B cell (primary cell): ENCODE results near the gene DLG2. TPM values are rescaled to one million over a fixed set of nuclear protein-coding genes. Genes with fewer than 3 reads are reported as not detected.

ENCODE experiments used
- ATAC-seq: fragments of 200-7000 bp; cut with Tn5 transposase; one replicate; pipeline ENCODE4 v1.10.0; 2021; ENCODE audit warnings: low read depth, mild to moderate bottlenecking, moderate number of reproducible peaks, moderate library complexity
- CTCF ChIA-PET: fragments of 350-600 bp; sonication (Branson Sonifier 250); formaldehyde crosslinking; loops from one replicate; lab custom pipeline; 2021; ENCODE audit warnings: antibody characterized with exemption, inconsistent platforms; lab: Charles Lee
- POLR2A ChIA-PET: fragments of 350-600 bp; sonication (Branson Sonifier 250); formaldehyde crosslinking; loops from one replicate; lab custom pipeline; 2021; ENCODE audit warnings: antibody characterized with exemption; lab: Charles Lee
- DNase-seq: peaks from one replicate; pipeline ENCODE4 v3.0.0; 2013
- H2AFZ ChIP-seq: 2 replicates; pipeline ENCODE4 v1.6.1; 2012; ENCODE audit warnings: mild to moderate bottlenecking, low read depth, low read length; ENCODE audit not compliant: insufficient read depth, poor library complexity, severe bottlenecking
- H3K27ac ChIP-seq, 2 donors: 1 replicate in 1 of 2; 2 replicates in 1 of 2; pipeline ENCODE4 v1.5.1; 2012 to 2013; ENCODE audit warnings: low read length in 2 of 2, mild to moderate bottlenecking in 2 of 2, moderate library complexity in 1 of 2
- H3K27me3 ChIP-seq, 4 experiments: fragments of 200-600 bp in 1 of 4; sonication (generic) in 1 of 4; replicated peaks in 1 of 4; 1 replicate in 2 of 4; 2 replicates in 2 of 4; pipeline versions ENCODE4 v1.6.1 to v1.7.0; 2013 to 2016; ENCODE audit warnings: low read length in 3 of 4, mild to moderate bottlenecking in 2 of 4, mixed read lengths in 1 of 4, moderate library complexity in 1 of 4; ENCODE audit not compliant: insufficient read depth in 4 of 4, control insufficient read depth in 3 of 4; ENCODE audit errors: control extremely low read depth in 1 of 4
- H3K36me3 ChIP-seq, 2 experiments: replicated peaks in 1 of 2; 1 replicate in 1 of 2; 2 replicates in 1 of 2; pipeline versions ENCODE4 v1.6.1 to v1.7.1; 2013; ENCODE audit warnings: low read length in 1 of 2; ENCODE audit not compliant: insufficient read depth in 2 of 2, control insufficient read depth in 1 of 2; ENCODE audit errors: control extremely low read depth in 1 of 2, extremely low read depth in 1 of 2
- H3K4me1 ChIP-seq, 2 donors: fragments of 200-600 bp in 1 of 2; sonication (generic) in 1 of 2; 1 replicate in 1 of 2; 2 replicates in 1 of 2; pipeline versions ENCODE4 v1.5.1 to v1.6.1; 2013 to 2017; ENCODE audit warnings: low read length in 2 of 2; ENCODE audit not compliant: control insufficient read depth in 2 of 2, insufficient read depth in 2 of 2
- H3K4me2 ChIP-seq: replicated peaks from 2 replicates; pipeline ENCODE3; 2012; ENCODE audit warnings: mild to moderate bottlenecking, low read depth, low read length; ENCODE audit not compliant: poor library complexity, severe bottlenecking
- H3K4me3 ChIP-seq, 5 experiments: fragments of 200-600 bp in 1 of 5; sonication (generic) in 1 of 5; 1 replicate in 3 of 5; 2 replicates in 2 of 5; pipeline versions ENCODE4 v1.5.1 to v1.7.0; 2011 to 2016; ENCODE audit warnings: low read length in 4 of 5, mild to moderate bottlenecking in 4 of 5, low read depth in 2 of 5, control low read depth in 1 of 5, moderate library complexity in 1 of 5; ENCODE audit not compliant: insufficient read depth in 1 of 5; ENCODE audit errors: control extremely low read depth in 1 of 5, extremely low read depth in 1 of 5
- H3K79me2 ChIP-seq: fragments of 200-600 bp; sonication (generic); one replicate; pipeline ENCODE4 v1.6.0; 2016; ENCODE audit warnings: low read length; ENCODE audit not compliant: control insufficient read depth, insufficient read depth
- H3K9ac ChIP-seq: fragments of 200-600 bp; sonication (generic); 2 replicates; pipeline ENCODE4 v1.6.1; 2017; ENCODE audit warnings: mild to moderate bottlenecking, low read length, moderate library complexity
- H3K9me3 ChIP-seq, 3 donors: one replicate each; pipeline versions ENCODE4 v1.6.1 to v1.7.1; 2013; ENCODE audit warnings: low read length in 2 of 3; ENCODE audit not compliant: control insufficient read depth in 2 of 3, insufficient read depth in 1 of 3; ENCODE audit errors: control extremely low read depth in 1 of 3
- H4K20me1 ChIP-seq: 2 replicates; pipeline ENCODE4 v1.6.0; 2012; ENCODE audit warnings: mild to moderate bottlenecking, low read length; ENCODE audit not compliant: insufficient read depth, control insufficient read depth, poor library complexity, severe bottlenecking
- H3K27ac Mint-ChIP-seq: one replicate; pipeline ENCODE4 v1.8.0; 2021; ENCODE audit warnings: mixed read lengths
- H3K27me3 Mint-ChIP-seq: one replicate; pipeline ENCODE4 v1.8.0; 2021; ENCODE audit warnings: mixed read lengths
- H3K4me1 Mint-ChIP-seq: one replicate; pipeline ENCODE4 v1.8.0; 2021; ENCODE audit warnings: mixed read lengths
- H3K4me3 Mint-ChIP-seq: one replicate; pipeline ENCODE4 v1.8.0; 2021; ENCODE audit warnings: mixed read lengths
- H3K9me3 Mint-ChIP-seq: one replicate; pipeline ENCODE4 v1.8.0; 2022; ENCODE audit warnings: mixed read lengths; ENCODE audit not compliant: insufficient read depth
- CTCF ChIP-seq: fragments of 200-600 bp; IDR thresholded peaks from one replicate; pipeline ENCODE4 v1.8.0; 2022; ENCODE audit warnings: antibody characterized with exemption, mild to moderate bottlenecking
- EZH2 ChIP-seq: IDR thresholded peaks from 2 replicates; pipeline ENCODE4 v1.6.1; 2012; ENCODE audit warnings: borderline replicate concordance, low read depth, mild to moderate bottlenecking, moderate library complexity, low read length; ENCODE audit not compliant: insufficient read depth, poor library complexity, severe bottlenecking
- WGBS: methylation state at CpG from one replicate; pipeline ENCODE4 v1.1.5; 2013; ENCODE audit warnings: missing lambda C conversion rate; ENCODE audit not compliant: insufficient coverage; 5-methylcytosine and 5-hydroxymethylcytosine counted together
- intact Hi-C: fragments of 100-400 bp; cut with micrococcal nuclease; formaldehyde crosslinking; loops from one replicate; pipeline ENCODE4 v1.10.0; 2022
- polyA plus RNA-seq: library from polyadenylated mRNA; depleted of rRNA; stranded (reverse); fragments of >200 nt; gene quantifications from 2 replicates; pipeline ENCODE4 v1.2.3, GENCODE V29; 2012
- total RNA-seq, 2 donors: library from RNA; stranded (reverse); fragments of 120-200 nt in 1 of 2; gene quantifications; 1 replicate in 1 of 2; 2 replicates in 1 of 2; pipeline versions ENCODE4 v1.2.3 to v1.2.4, GENCODE V29; 2013 to 2022

The DLG2 gene
- total and polyA plus RNA-seq, 2 donors (not counting 1 experiment from before 2014, with no cell fraction given): 0.54 to 5.4 TPM

GRCh38 chr11:85627998-85628770 is 1.0 kb upstream of the DLG2 start, which contains the start of gene TMEM126B:
TMEM126B (plus strand) TSS chr11:85628593; CDS start chr11:85628608, 15 bp downstream.
- Histone ChIP-seq H3K4me1 (peaks cover 14 to 19% of the 10 kb centered on the region in 2 donors), H2AFZ (peak within 1 kb of the TSS; percentile 97), H3K36me3 (peaks cover 2 to 5% of the 10 kb centered on the region in 2 experiments), H3K79me2 (peaks cover 27% of the 10 kb centered on the region), H3K9me3 (no peaks in the 10 kb centered on the region), H3K27ac (peak within 1 kb of the TSS; percentile 65 to 87), H3K9ac (peak within 1 kb of the TSS; percentile 80), H4K20me1 (no peaks in the 10 kb centered on the region), H3K4me2 (peak within 1 kb of the TSS; percentile 86), H3K27me3 (no peaks in the 10 kb centered on the region), H3K4me3 (peak within 1 kb of the TSS; percentile 75 to 99 (median 85))
- Mint-ChIP-seq H3K9me3 (no peaks in the 10 kb centered on the region), H3K27me3 (peaks cover 5% of the 10 kb centered on the region), H3K4me3 (peak within 1 kb of the TSS; percentile 99), H3K4me1 (peaks cover 28% of the 10 kb centered on the region), H3K27ac (peak within 1 kb of the TSS; percentile 96)
- TF ChIP-seq EZH2 (no peak), CTCF (no peak)
- CTCF ChIA-PET: interaction anchor here (0.8 to 2.3 kb wide), 9 partner anchors 17 to 1070 kb away, joined by 3 to 15 read pairs (median 4); partner anchors contain the start of genes CCDC83, CREBZF, EED and TMEM126A
- peak; percentile 98 for ATAC-seq
- under 1% methylated on average over 38 of the region's 41 CpGs for WGBS
- DNase-seq: peak; percentile 95
- intact Hi-C loops: loop anchor here (1.0 to 5.0 kb wide), 8 partner anchors 19 to 675 kb away; partner anchors contain the start of genes EED, HIKESHI, PICALM and SYTL2
- POLR2A ChIA-PET: interaction anchor here (0.7 to 3.3 kb wide), 4 partner anchors 19 to 617 kb away, joined by 3 to 20 read pairs (median 10); partner anchors contain the start of genes CREBZF, EED and TMEM126A
